H9 (cell line): ENCODE data around the gene PDHA2. TPM values are rescaled to one million over a fixed set of nuclear protein-coding genes. Genes with fewer than 3 reads are reported as not detected.

Experiments
- DNase-seq: peaks from one replicate; pipeline ENCODE4 v3.0.0-alpha.2; 2017
- H2AFZ ChIP-seq: one replicate; pipeline ENCODE4 v1.6.1; 2013; ENCODE audit warnings: mild to moderate bottlenecking, low read length, control low read depth, moderate library complexity
- H2AK5ac ChIP-seq: 2 replicates; pipeline ENCODE4 v1.6.1; 2013; ENCODE audit warnings: low read length, control low read depth, mixed read lengths; ENCODE audit not compliant: insufficient read length
- H2BK120ac ChIP-seq: one replicate; pipeline ENCODE4 v1.6.1; 2013; ENCODE audit warnings: low read depth, mild to moderate bottlenecking, low read length, control low read depth, inconsistent platforms; ENCODE audit not compliant: poor library complexity, severe bottlenecking
- H2BK12ac ChIP-seq: 2 replicates; pipeline ENCODE4 v1.6.1; 2013; ENCODE audit warnings: low read length, control low read depth, mixed read lengths, low read depth; ENCODE audit not compliant: insufficient read length
- H2BK15ac ChIP-seq: 2 replicates; pipeline ENCODE4 v1.6.1; 2013; ENCODE audit warnings: low read depth, low read length, control low read depth
- H2BK20ac ChIP-seq: one replicate; pipeline ENCODE4 v1.6.1; 2013; ENCODE audit warnings: low read depth, mild to moderate bottlenecking, low read length, control low read depth, inconsistent platforms; ENCODE audit not compliant: poor library complexity, severe bottlenecking
- H2BK5ac ChIP-seq: 2 replicates; pipeline ENCODE4 v1.6.1; 2013; ENCODE audit warnings: low read length, control low read depth, mixed read lengths; ENCODE audit not compliant: insufficient read length
- H3K14ac ChIP-seq: 2 replicates; pipeline ENCODE4 v1.6.1; 2013; ENCODE audit warnings: low read length, control low read depth; ENCODE audit not compliant: insufficient read depth
- H3K18ac ChIP-seq: 2 replicates; pipeline ENCODE4 v1.6.1; 2013; ENCODE audit warnings: low read depth, mild to moderate bottlenecking, mixed read lengths, low read length, control low read depth; ENCODE audit not compliant: insufficient read length
- H3K23ac ChIP-seq: 2 replicates; pipeline ENCODE4 v1.6.1; 2013; ENCODE audit warnings: low read length, control low read depth, mixed read lengths, low read depth; ENCODE audit not compliant: insufficient read length
- H3K23me2 ChIP-seq: 2 replicates; pipeline ENCODE4 v1.6.1; 2013; ENCODE audit warnings: low read depth, mild to moderate bottlenecking, mixed read lengths, low read length, control low read depth; ENCODE audit not compliant: insufficient read length, poor library complexity, severe bottlenecking
- H3K27ac ChIP-seq: 2 replicates; pipeline ENCODE4 v1.5.1; 2013; ENCODE audit warnings: low read length, control low read depth, mixed read lengths, low read depth; ENCODE audit not compliant: insufficient read length
- H3K27me3 ChIP-seq: 2 replicates; pipeline ENCODE4 v1.6.1; 2013; ENCODE audit warnings: low read length, control low read depth, inconsistent platforms; ENCODE audit not compliant: insufficient read depth
- H3K4ac ChIP-seq: 2 replicates; pipeline ENCODE4 v1.6.1; 2013; ENCODE audit warnings: low read depth, mild to moderate bottlenecking, control low read depth, inconsistent platforms, low read length, moderate library complexity
- H3K4me1 ChIP-seq: 2 replicates; pipeline ENCODE4 v1.6.1; 2013; ENCODE audit warnings: low read length, control low read depth, inconsistent platforms; ENCODE audit not compliant: insufficient read depth
- H3K4me2 ChIP-seq: 2 replicates; pipeline ENCODE4 v1.6.1; 2013; ENCODE audit warnings: low read length, control low read depth, mixed read lengths; ENCODE audit not compliant: insufficient read length, insufficient read depth
- H3K56ac ChIP-seq: 2 replicates; pipeline ENCODE4 v1.6.1; 2013; ENCODE audit warnings: low read depth, mild to moderate bottlenecking, mixed read lengths, low read length, control low read depth; ENCODE audit not compliant: insufficient read length
- H3K79me1 ChIP-seq: 2 replicates; pipeline ENCODE4 v1.6.1; 2013; ENCODE audit warnings: low read depth, mild to moderate bottlenecking, moderate library complexity, low read length, control low read depth, inconsistent platforms; ENCODE audit not compliant: insufficient read depth, poor library complexity, severe bottlenecking
- H3K79me2 ChIP-seq: 2 replicates; pipeline ENCODE4 v1.6.1; 2013; ENCODE audit warnings: low read length, control low read depth, inconsistent platforms; ENCODE audit not compliant: insufficient read depth
- H3K9ac ChIP-seq: 2 replicates; pipeline ENCODE4 v1.6.1; 2013; ENCODE audit warnings: low read length, control low read depth, mixed read lengths; ENCODE audit not compliant: insufficient read length; ENCODE audit errors: extremely low read depth
- H3K9me3 ChIP-seq: one replicate; pipeline ENCODE4 v1.6.1; 2013; ENCODE audit warnings: low read depth, low read length, inconsistent platforms; ENCODE audit not compliant: control insufficient read depth
- H3T11ph ChIP-seq: one replicate; pipeline ENCODE4 v1.6.1; 2013; ENCODE audit warnings: mild to moderate bottlenecking, low read length, control low read depth, inconsistent platforms
- H4K20me1 ChIP-seq: one replicate; pipeline ENCODE4 v1.6.1; 2013; ENCODE audit not compliant: control insufficient read depth, insufficient read length, insufficient read depth
- H4K5ac ChIP-seq: 2 replicates; pipeline ENCODE4 v1.6.1; 2013; ENCODE audit warnings: low read depth, mild to moderate bottlenecking, mixed read lengths, low read length, control low read depth; ENCODE audit not compliant: insufficient read length
- H4K8ac ChIP-seq: replicated peaks from 2 replicates; pipeline ENCODE4 v1.6.1; 2013; ENCODE audit warnings: low read length, control low read depth, mixed read lengths, low read depth; ENCODE audit not compliant: insufficient read length
- H4K91ac ChIP-seq: 2 replicates; pipeline ENCODE4 v1.6.1; 2013; ENCODE audit warnings: low read depth, mild to moderate bottlenecking, moderate library complexity, mixed read lengths, low read length, control low read depth; ENCODE audit not compliant: insufficient read length
- H3K27ac Mint-ChIP-seq, 3 experiments: 2 replicates in 2 of 3; 3 replicates in 1 of 3; pipeline ENCODE4 v1.8.0; 2020 to 2021; ENCODE audit warnings: mixed read lengths in 3 of 3, mild to moderate bottlenecking in 1 of 3, moderate library complexity in 1 of 3
- H3K27me3 Mint-ChIP-seq: 2 replicates; pipeline ENCODE4 v1.8.0; 2021; ENCODE audit warnings: low read depth, mild to moderate bottlenecking, moderate library complexity, mixed read lengths
- H3K36me3 Mint-ChIP-seq, 3 experiments: 2 replicates in 2 of 3; 3 replicates in 1 of 3; pipeline ENCODE4 v1.8.0; 2020 to 2021; ENCODE audit warnings: low read depth in 3 of 3, mixed read lengths in 3 of 3; ENCODE audit not compliant: insufficient read depth in 1 of 3
- H3K4me1 Mint-ChIP-seq, 2 experiments: 2 replicates each; pipeline ENCODE4 v1.8.0; 2020; ENCODE audit warnings: mixed read lengths in 2 of 2
- H3K4me3 Mint-ChIP-seq, 2 experiments: 2 replicates in 1 of 2; 3 replicates in 1 of 2; pipeline ENCODE4 v1.8.0; 2020 to 2021; ENCODE audit warnings: mild to moderate bottlenecking in 2 of 2, mixed read lengths in 2 of 2, moderate library complexity in 1 of 2
- H3K9me3 Mint-ChIP-seq, 2 experiments: 2 replicates in 1 of 2; 3 replicates in 1 of 2; pipeline ENCODE4 v1.8.0; 2020; ENCODE audit warnings: mild to moderate bottlenecking in 2 of 2, mixed read lengths in 2 of 2, moderate library complexity in 1 of 2
- WGBS: extraction: QIAGEN DNeasy Blood & Tissue Kit; methylation state at CpG from one replicate; pipeline ENCODE4 v1.1.7; 2013; ENCODE audit warnings: missing lambda C conversion rate, low lambda C conversion rate, mixed read lengths; ENCODE audit not compliant: insufficient read length; ENCODE audit errors: extremely low coverage; 5-methylcytosine and 5-hydroxymethylcytosine counted together
- total RNA-seq: library from RNA; stranded (reverse); gene quantifications from 2 replicates; pipeline ENCODE4 v1.2.1, GENCODE V29; 2021
- TF ChIP-seq, protein P1 (sequence below): fragments of 200-600 bp; sonication (generic); conservative IDR thresholded peaks from 3 replicates; pipeline ENCODE4 v1.8.0; 2021; ENCODE audit warnings: antibody characterized with exemption, mild to moderate bottlenecking

Gene PDHA2
- total RNA-seq, 1 experiment from 2014 or later: not detected

DNA sequence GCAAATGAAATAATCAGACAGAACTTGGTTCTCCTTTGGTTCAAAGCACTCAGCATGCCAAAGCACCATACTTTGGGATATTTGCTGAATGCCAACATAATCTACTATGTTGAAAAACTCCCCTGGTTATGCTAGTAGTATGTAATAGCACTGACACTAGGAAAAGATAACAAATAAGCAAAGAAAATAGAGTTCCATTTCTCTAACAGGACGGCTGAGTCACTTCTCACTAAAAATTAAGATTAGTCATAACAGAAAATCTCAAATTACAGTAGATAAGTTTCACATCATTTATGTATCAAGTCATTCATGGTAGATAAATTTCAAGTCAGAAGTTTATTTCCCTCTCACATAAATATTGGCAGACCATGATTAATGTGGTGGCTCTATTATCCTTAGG, 17.9 kb downstream of the PDHA2 start:
- H2BK20ac ChIP-seq: no peak overlapping the region
- no peak overlapping the region for H2BK12ac ChIP-seq
- H4K91ac ChIP-seq: no peak overlapping the region
- no peak overlapping the region for H2BK120ac ChIP-seq
- H2BK15ac ChIP-seq: no peak overlapping the region
- H3K56ac ChIP-seq: no peak overlapping the region
- Mint-ChIP-seq H3K27ac (no peak overlapping the region), H3K27me3 (no peaks in the 10 kb centered on the region), H3K36me3 (no peaks in the 10 kb centered on the region), H3K9me3 (no peaks in the 10 kb centered on the region; a peak in 1 of 5 replicates), H3K4me3 (no peak overlapping the region), H3K4me1 (peaks cover 5 to 10% of the 10 kb centered on the region in 2 experiments; a peak in 3 of 4 replicates)
- H3K4me1 ChIP-seq: no peaks in the 10 kb centered on the region
- H2BK5ac ChIP-seq: no peak overlapping the region
- H4K8ac ChIP-seq: no peak overlapping the region
- TF ChIP-seq, protein P1, sequence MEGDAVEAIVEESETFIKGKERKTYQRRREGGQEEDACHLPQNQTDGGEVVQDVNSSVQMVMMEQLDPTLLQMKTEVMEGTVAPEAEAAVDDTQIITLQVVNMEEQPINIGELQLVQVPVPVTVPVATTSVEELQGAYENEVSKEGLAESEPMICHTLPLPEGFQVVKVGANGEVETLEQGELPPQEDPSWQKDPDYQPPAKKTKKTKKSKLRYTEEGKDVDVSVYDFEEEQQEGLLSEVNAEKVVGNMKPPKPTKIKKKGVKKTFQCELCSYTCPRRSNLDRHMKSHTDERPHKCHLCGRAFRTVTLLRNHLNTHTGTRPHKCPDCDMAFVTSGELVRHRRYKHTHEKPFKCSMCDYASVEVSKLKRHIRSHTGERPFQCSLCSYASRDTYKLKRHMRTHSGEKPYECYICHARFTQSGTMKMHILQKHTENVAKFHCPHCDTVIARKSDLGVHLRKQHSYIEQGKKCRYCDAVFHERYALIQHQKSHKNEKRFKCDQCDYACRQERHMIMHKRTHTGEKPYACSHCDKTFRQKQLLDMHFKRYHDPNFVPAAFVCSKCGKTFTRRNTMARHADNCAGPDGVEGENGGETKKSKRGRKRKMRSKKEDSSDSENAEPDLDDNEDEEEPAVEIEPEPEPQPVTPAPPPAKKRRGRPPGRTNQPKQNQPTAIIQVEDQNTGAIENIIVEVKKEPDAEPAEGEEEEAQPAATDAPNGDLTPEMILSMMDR: no peak
- no peak for DNase-seq
- H2AK5ac ChIP-seq: no peak overlapping the region
- no peaks in the 10 kb centered on the region for H3K23me2 ChIP-seq
- WGBS: no CpG with 5 or more reads among the region's 1 CpG
- H3K9me3 ChIP-seq: no peaks in the 10 kb centered on the region
- no peak overlapping the region for H3K18ac ChIP-seq
- H3T11ph ChIP-seq: no peak overlapping the region
- H3K79me2 ChIP-seq: no peaks in the 10 kb centered on the region
- no peak overlapping the region for H3K4ac ChIP-seq
- H3K27me3 ChIP-seq: no peaks in the 10 kb centered on the region
- H3K9ac ChIP-seq: no peak overlapping the region
- H2AFZ ChIP-seq: no peak overlapping the region
- H3K23ac ChIP-seq: no peak overlapping the region
- H3K79me1 ChIP-seq: no peaks in the 10 kb centered on the region
- no peak overlapping the region for H3K14ac ChIP-seq
- no peak overlapping the region for H4K5ac ChIP-seq
- H3K27ac ChIP-seq: no peak overlapping the region
- H3K4me2 ChIP-seq: no peak overlapping the region
- no peaks in the 10 kb centered on the region for H4K20me1 ChIP-seq
